GM19099 (cell line): Measurements from ENCODE around the gene COLEC12.

ENCODE experiments used
- POLR2A ChIP-seq: IDR thresholded peaks from 3 replicates; pipeline ENCODE4 v1.6.1; 2011; ENCODE audit warnings: low read depth; ENCODE audit not compliant: insufficient read length; ENCODE audit errors: extremely low read depth

The COLEC12 gene

DNA sequence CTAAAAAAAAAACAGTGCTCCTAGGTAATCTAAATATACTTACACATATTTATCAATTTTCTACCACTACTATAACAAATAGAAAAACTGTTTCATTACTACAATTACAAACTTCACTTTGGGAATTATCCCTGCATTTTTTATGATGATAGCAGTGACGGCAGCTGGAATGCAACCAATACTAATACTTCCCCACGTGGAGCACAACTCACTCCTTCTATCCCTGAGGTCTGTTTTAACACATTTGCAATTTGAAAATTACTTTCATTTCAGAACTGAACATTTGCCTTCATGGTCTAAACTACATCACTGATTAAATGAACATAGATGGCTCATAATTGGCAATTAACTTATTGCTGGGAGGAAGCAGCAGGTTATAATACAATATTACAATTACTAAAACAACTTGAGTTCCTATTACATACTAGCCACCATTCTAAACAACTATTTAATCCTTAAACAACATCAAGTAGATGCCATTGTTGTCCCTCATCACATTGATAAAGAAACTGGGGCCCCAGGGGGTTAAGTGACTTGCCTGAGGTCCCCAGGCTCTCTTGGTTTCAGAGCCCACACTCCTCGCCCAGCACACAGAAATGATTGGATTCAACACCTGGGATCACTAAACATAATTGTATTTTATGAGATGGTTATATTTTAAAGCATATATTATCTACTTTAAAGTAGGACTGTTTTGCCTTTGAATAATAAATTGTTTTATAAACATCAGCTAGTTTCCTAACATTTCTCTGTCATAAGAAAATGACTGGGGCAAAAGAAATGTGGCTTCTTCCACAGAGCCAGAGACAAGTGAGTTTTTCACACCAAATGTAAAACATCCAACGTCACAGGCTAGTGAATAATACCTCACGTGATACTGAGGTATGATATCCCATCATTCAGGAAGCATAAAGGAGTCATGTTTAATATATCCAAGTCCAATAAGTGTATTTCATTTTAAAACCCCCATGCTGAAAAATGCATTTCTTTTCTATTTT lies 6.2 kb downstream of the COLEC12 start:
- TF ChIP-seq POLR2A: no peak

DNA sequence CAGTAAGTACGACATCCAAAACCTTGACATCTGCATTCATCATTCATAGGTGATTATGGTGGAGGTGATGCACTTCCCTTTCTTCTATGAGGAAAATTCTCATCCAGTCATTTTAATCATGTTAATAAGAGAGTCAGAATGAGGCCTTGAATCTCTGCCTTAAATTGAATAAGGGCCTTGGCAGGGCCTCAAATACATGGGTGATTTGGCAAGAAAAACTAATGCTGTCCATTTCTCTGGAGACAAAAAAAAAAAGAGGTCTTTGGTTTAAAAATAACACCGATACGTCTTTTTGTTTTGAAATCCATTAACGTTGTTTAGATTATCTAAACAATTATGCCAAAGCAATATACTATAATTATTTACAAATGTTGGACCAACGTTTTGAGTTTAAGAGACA lies 8.1 kb downstream of the COLEC12 start:
- no peak for TF ChIP-seq POLR2A

DNA sequence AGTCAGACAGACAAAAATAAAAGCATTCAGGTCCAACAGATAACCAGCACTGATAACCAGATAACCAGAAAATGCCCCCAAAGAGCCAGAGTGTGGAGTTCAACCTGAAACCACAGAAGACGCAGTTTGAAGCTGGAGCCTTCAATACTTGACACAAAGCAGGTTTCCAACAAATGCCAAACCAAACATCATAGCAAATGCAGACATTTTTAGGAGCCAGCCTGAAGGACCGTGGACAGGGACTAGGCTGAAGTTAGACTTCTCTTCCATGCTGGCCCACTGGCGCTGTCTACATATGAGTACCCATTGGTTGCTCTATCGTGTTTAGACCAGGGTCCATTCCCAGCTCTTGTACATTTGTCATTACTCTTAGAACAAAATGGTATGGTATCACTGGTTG lies 9.9 kb downstream of the COLEC12 start:
- no peak for TF ChIP-seq POLR2A

DNA sequence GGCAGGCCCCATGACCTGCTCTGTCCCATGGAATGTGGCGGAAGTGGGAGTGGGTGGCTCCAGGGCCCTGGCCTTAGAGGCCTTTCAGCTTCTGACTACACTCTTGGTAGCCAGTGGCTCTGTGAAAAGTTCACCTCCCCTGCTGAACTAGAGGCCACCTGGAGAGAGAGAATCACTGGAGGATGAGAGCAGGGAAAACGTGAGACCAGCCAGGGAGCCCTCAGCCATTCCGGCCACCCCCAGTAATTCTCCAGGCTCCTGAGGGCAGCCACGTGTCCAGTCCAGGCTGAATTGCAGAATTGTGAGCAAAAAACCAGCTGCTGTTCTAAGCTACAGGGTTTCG lies 10.5 kb downstream of the COLEC12 start:
- no peak for TF ChIP-seq POLR2A

DNA sequence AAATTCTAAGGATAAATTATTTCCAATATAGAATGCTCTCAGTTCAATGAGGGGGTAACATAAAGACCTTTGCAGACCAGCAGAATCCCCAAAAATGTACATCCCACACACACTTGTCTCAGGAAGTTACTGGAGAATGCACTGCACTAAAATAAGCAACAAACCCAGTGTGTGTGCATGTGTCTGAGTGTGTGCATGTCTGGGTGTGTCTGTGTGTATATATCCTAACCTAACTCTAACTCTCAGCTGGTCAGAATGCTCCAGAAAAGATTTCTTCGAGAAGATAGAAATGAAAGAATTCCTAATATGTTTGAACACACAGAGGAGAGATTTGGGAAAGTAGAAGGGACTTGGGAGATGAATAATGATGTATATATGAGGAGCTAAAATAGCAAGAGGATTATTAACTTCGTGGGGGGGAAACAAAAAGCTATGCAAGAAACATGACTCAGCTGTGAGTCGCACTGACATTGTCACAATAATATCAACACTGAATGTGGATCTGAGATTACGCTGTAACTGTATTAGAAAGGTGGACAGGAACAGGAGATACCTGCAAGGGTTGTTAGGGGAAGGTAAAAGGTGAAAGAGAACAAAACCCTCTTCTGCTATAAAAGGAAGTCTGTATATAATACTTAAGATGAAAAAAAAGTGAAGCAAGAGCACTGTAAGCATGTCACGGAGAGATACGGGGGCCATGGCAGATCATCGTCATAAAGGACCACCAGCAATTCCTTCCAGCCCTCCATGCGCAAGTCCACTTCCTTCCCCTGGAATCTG lies 11.1 kb downstream of the COLEC12 start:
- no peak for TF ChIP-seq POLR2A

DNA sequence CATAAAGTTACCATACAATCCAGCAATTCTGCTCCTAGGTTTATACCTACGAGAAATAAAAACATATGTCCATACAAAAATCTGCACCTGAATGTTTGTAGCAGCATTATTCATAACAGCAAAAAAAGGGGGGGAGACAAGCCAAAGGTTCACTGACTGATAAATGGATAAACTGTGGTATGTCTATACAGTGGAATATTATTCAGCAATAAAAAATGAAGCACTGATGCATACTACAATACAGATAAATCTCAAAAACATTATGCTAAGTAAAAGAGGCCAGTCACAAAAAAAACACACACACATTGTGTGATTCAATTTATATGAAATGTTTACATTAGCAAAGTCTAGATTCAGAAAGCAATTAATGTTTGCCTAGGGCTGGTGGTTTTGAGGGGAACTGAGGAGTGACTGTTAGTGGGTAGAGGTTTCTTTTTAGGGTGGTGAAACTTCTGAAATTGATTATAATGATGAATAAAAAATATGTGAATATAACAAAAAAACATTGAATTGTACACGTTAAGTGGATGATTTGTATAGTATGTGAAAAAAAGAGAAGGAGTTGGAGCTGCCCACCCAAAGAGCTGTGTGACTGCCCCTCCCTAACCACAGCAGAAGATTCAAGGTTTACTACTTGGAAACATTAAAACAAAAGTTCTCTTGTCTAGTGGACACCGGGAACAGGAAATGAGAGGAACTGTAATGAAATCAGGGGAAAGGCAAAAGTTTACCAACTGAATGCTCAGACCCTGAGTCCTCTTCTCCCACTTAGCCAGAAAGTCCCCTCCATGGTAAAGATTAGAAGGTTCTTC lies 13.4 kb downstream of the COLEC12 start:
- TF ChIP-seq POLR2A: no peak

DNA sequence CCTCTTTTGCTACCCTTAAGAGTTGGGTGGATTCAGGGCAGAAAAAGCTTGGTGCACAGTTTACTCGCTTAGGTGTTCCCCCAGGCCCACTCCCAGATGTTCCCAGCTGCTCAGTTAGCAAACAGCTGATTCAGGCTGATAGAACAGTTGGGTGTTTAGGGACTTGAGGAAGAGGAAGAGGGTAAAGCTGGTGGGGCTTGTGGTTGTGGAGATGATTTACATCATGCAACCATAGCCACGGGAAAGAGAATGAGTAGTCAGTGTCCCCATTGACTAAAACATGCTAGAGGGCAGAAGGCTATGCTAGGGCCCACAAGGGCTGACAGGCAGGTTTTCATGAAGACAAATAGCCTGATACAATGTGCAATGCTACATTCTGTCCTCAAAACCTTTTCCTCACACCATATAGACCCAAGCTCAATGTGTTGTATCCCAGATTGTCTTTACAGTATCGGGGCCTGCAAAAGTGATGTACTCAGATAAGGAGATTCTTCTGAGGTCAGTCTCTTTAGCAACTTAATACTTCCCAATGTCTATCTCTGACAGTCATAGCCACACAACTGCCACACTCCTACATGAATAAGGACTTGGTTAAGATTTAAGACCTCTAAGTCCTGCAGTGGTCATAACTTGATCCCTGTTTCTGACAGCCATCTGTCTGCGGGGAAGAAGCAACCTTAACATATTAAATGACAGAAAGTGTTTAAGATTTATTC lies 15.6 kb downstream of the COLEC12 start:
- no peak for TF ChIP-seq POLR2A

DNA sequence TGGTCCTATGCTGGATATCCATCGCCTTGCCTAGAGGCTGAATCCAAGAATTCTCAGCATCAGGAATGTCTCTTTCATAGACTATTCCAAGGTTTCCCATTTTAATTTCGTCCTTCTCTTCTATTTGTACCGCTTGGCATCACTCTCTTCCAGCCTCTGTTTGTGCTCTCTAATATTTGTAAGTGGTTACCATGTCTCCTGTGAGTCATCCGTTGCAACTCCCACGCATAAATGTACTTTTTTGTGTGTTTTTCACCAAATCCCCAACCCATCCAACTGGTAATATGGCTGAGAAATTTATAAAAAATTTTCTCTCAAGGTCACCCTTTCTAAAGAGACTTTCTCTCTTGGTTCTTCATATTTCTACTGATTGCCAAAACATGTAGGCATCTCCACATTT lies 21.8 kb downstream of the COLEC12 start:
- TF ChIP-seq POLR2A: no peak

DNA sequence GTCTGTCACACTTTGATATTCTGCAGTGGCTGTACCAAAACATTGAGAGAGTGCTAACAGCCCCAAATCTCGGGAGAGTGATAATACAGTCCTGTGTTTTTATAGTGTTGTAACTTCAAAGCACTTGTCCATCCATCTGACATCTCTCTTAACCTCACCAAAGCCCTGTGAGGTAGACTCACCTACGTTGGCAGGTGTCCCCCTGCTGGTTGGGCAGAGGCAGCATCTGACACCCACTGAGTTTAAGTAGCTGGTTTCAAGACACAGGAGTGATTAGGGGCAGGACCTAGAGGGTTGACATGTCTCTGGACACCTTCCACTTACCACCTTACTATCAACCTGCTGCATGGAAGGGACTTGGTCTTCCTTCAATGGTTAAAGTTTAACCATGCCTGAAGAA lies 22.9 kb downstream of the COLEC12 start:
- TF ChIP-seq POLR2A: no peak

DNA sequence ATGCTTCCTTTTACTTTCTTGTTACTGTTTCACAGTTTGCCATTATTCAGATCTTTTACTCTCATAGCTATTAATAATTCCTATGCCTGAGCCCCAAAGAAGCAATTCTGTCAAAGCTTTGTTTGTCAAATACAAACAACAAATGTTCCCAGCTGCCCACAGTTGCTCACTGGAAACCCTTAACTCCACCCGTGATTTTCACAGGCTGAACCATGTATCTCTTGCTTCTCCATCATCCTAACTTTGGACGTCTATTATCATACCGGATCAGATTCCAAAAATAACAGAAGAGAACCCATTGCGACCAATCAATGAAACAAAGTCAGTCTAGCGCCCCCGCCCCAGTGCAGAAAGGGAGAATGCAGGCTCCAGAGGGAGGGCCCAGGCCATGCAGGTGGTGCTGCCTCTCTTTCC lies 24.2 kb downstream of the COLEC12 start:
- TF ChIP-seq POLR2A: no peak

DNA sequence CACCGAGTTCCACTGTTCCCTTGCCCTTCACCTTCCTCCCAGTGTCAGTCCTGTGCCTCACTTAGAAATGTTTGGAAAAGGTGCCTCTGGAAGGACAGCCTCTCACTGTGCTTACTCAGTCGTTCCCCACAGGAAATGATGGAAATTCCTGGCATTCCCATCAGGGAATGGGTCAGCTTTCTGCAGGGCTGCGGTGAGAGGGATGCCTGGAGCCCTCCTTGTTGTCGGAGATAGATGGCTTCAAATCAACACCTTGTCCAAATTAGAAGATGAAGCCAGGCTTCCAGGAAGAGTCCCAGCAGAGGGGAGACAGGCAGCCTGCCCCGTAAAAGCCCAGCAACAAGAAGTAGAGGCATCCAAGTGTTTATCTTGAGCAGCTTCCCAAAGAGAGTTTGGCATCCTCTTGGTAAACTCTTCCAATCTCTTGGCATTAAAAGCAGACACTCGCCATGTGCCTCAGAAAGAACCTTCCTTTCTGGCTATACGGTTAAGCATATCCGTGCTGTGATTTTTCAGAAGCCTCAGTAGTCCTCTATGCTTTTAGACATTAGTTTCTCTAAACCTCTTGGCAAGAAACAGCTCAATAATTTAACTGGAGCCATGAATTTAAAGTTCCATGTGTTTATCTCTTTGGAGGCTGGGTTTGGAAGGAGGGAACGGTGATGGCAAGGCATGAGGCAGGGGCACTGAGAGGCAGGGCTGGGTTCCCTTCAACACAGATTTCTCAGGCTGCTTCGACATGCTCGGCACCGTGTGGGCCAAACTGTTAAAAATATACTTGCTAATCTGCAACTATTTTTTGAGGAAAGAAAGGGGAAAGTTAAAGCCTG lies 25.1 kb downstream of the COLEC12 start:
- TF ChIP-seq POLR2A: no peak

DNA sequence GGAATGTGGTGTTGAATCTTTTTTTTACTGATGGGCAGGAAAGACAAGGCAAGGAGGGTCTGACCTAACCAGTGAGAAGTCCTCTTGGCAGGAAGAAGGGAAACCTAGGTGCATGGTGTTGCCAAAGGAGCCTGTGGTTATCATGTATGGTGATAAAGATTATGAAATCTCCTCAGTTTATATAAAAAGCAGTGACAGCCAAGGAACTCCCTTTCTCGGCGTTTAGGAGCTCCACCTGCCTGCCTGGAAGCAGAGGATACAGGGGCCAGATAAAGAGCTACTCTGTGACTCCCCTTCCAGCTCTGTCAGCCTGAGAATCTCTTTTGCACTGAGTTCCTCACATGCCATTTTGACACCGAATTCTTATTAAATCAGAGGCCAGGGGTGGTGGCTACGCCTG lies 26.1 kb downstream of the COLEC12 start:
- no peak for TF ChIP-seq POLR2A

DNA sequence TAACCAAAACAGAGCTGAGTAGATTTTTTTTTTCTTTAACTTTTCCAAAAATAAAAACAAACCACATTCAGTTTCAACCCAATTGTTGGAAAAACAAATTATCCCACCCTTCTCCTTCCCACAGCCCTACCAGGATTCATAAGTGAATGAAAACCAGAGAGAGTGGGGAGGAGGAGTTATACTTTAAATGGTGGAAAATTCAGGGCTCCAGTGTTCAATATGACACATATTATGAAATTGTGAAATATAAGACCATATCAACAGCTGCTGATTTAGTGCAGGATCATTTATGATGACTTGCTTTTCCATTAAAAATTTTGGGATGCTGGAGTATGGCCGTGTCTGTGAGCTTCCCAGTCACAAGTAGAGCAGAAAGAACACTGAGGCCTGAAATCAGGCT lies 26.7 kb downstream of the COLEC12 start:
- TF ChIP-seq POLR2A: no peak

DNA sequence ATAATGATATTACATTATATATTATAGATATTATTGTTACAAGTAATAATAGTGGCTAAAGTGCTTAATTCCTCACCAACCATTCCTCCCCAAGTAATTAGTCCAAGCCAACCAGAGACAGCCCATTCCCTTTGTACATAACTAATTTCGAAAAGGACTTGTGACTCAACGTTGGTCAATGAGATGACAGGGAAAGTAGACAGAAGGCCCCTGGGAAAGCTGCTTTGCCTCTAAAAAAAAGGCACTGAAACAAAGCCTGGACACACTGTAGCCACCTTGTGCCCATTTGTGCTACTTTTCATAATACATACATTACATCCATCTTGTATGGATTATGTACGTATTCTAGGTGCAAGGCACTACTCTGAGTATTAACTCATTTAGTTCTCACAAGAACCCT lies 28.8 kb downstream of the COLEC12 start:
- no peak for TF ChIP-seq POLR2A
